ENCODE measurements around the gene IRS4.
A peak's percentile ranks its signal among the peaks of the same experiment; 100 is the strongest.

Gene IRS4

GRCh38 chrX:108732630-108733321, 3.6 kb downstream of the IRS4 start:
- Histone ChIP-seq H4K91ac (ENCODE audit: low read depth, low read length, poor library complexity) (no peak overlapping the region), H2BK120ac (ENCODE audit: low read depth, low read length) (no peak overlapping the region), H2BK15ac (ENCODE audit: low read length) (no peak overlapping the region), H3K4ac (ENCODE audit: low read length) (no peak overlapping the region), H3K18ac (ENCODE audit: low read length) (no peak overlapping the region), H3K27ac (replicated peaks; ENCODE audit: low read length) (peak overlapping the region; percentile 26), H3K23ac (ENCODE audit: low read depth, low read length, poor library complexity) (no peak overlapping the region), H4K8ac (ENCODE audit: low read depth, low read length) (no peak overlapping the region), H2AK5ac (ENCODE audit: low read depth, low read length) (no peak overlapping the region), H3K4me3 (ENCODE audit: low read length in 2 of 2) (peak overlapping the region; percentile 22 to 99), H3K4me2 (ENCODE audit: insufficient read depth, low read length, poor library complexity, severe bottlenecking) (peak overlapping the region; percentile 63), H2AFZ (ENCODE audit: low read length) (peak overlapping the region; percentile 61), H3K9me3 (replicated peaks in 1 of 2; ENCODE audit: control insufficient read depth in 2 of 2, insufficient read depth in 1 of 2, low read depth in 1 of 2, low read length in 2 of 2) (peaks cover 0 to 17% of the 10 kb centered on the region in 2 donors), H3K4me1 (ENCODE audit: control insufficient read depth in 2 of 2, insufficient read depth in 1 of 2, low read depth in 1 of 2, low read length in 2 of 2) (peaks cover 0 to 3% of the 10 kb centered on the region in 2 donors), H3K27me3 (ENCODE audit: control insufficient read depth in 3 of 3, insufficient read depth in 3 of 3, low read depth in 1 of 3, low read length in 3 of 3) (peaks cover 0 to 40% (median 0%) of the 10 kb centered on the region in 3 experiments), H3K36me3 (replicated peaks in 1 of 2; ENCODE audit: control insufficient read depth in 2 of 2, insufficient read depth in 2 of 2, low read length in 2 of 2) (no peaks in the 10 kb centered on the region), H3K14ac (ENCODE audit: low read length) (no peak overlapping the region), H2BK12ac (ENCODE audit: low read length) (no peak overlapping the region), H3K9ac (ENCODE audit: low read depth, low read length, poor library complexity) (peak overlapping the region; percentile 38), H2BK5ac (ENCODE audit: low read length) (peak overlapping the region; percentile 26), H3K79me1 (ENCODE audit: low read depth, low read length) (no peaks in the 10 kb centered on the region)
- DNase-seq (ENCODE audit: low spot score) = no peak
- no CpG with 5 or more reads among the region's 39 CpGs for WGBS, 2 donors (ENCODE audit: extremely low coverage in 2 of 2, insufficient read length in 2 of 2, insufficient replicate concordance in 1 of 2)

- Histone ChIP-seq H3K23ac (ENCODE audit: low read depth, low read length, poor library complexity) (no peak overlapping the region), H4K91ac (ENCODE audit: low read depth, low read length, poor library complexity) (no peak overlapping the region), H2BK15ac (ENCODE audit: low read length) (no peak overlapping the region), H2BK5ac (ENCODE audit: low read length) (no peak overlapping the region), H3K14ac (ENCODE audit: low read length) (no peak overlapping the region), H3K4me2 (ENCODE audit: insufficient read depth, low read length, poor library complexity, severe bottlenecking) (peak overlapping the region; percentile 40), H3K9me3 (replicated peaks in 1 of 2; ENCODE audit: control insufficient read depth in 2 of 2, insufficient read depth in 1 of 2, low read depth in 1 of 2, low read length in 2 of 2) (peaks cover 0 to 17% of the 10 kb centered on the region in 2 donors), H3K4ac (ENCODE audit: low read length) (no peak overlapping the region), H2BK12ac (ENCODE audit: low read length) (no peak overlapping the region), H3K36me3 (replicated peaks in 1 of 2; ENCODE audit: control insufficient read depth in 2 of 2, insufficient read depth in 2 of 2, low read length in 2 of 2) (no peaks in the 10 kb centered on the region), H3K79me1 (ENCODE audit: low read depth, low read length) (no peaks in the 10 kb centered on the region), H2BK120ac (ENCODE audit: low read depth, low read length) (no peak overlapping the region), H2AK5ac (ENCODE audit: low read depth, low read length) (no peak overlapping the region), H3K9ac (ENCODE audit: low read depth, low read length, poor library complexity) (no peak overlapping the region), H3K27ac (replicated peaks; ENCODE audit: low read length) (peak overlapping the region; percentile 77), H3K4me3 (ENCODE audit: low read length in 2 of 2) (peak overlapping the region in 1 of 2 donors; percentile 34), H4K8ac (ENCODE audit: low read depth, low read length) (no peak overlapping the region), H3K27me3 (ENCODE audit: control insufficient read depth in 3 of 3, insufficient read depth in 3 of 3, low read depth in 1 of 3, low read length in 3 of 3) (peaks cover 0 to 43% (median 0%) of the 10 kb centered on the region in 3 experiments), H3K18ac (ENCODE audit: low read length) (no peak overlapping the region), H2AFZ (ENCODE audit: low read length) (no peak overlapping the region), H3K4me1 (ENCODE audit: control insufficient read depth in 2 of 2, insufficient read depth in 1 of 2, low read depth in 1 of 2, low read length in 2 of 2) (peaks cover 3 to 5% of the 10 kb centered on the region in 2 donors)
- no CpG with 5 or more reads among the region's 2 CpGs for WGBS, 2 donors (ENCODE audit: extremely low coverage in 2 of 2, insufficient read length in 2 of 2, insufficient replicate concordance in 1 of 2)
- DNase-seq (ENCODE audit: low spot score) = peak; percentile 52
Measured at GRCh38 chrX:108731153-108731552, 5.2 kb downstream of the IRS4 start.

- Histone ChIP-seq H4K91ac (ENCODE audit: low read depth, low read length, poor library complexity) (no peak overlapping the region), H3K9me3 (replicated peaks in 1 of 2; ENCODE audit: control insufficient read depth in 2 of 2, insufficient read depth in 1 of 2, low read depth in 1 of 2, low read length in 2 of 2) (no peaks in the 10 kb centered on the region), H3K18ac (ENCODE audit: low read length) (no peak overlapping the region), H3K27me3 (ENCODE audit: control insufficient read depth in 3 of 3, insufficient read depth in 3 of 3, low read depth in 1 of 3, low read length in 3 of 3) (peaks cover 0 to 11% (median 0%) of the 10 kb centered on the region in 3 experiments), H3K23ac (ENCODE audit: low read depth, low read length, poor library complexity) (no peak overlapping the region), H2BK5ac (ENCODE audit: low read length) (no peak overlapping the region), H3K79me1 (ENCODE audit: low read depth, low read length) (no peaks in the 10 kb centered on the region), H4K8ac (ENCODE audit: low read depth, low read length) (no peak overlapping the region), H2AK5ac (ENCODE audit: low read depth, low read length) (no peak overlapping the region), H3K4me1 (ENCODE audit: control insufficient read depth in 2 of 2, insufficient read depth in 1 of 2, low read depth in 1 of 2, low read length in 2 of 2) (peaks cover 3 to 5% of the 10 kb centered on the region in 2 donors), H3K9ac (ENCODE audit: low read depth, low read length, poor library complexity) (no peak overlapping the region), H3K4me2 (ENCODE audit: insufficient read depth, low read length, poor library complexity, severe bottlenecking) (no peak overlapping the region), H2BK120ac (ENCODE audit: low read depth, low read length) (no peak overlapping the region), H2BK15ac (ENCODE audit: low read length) (no peak overlapping the region), H2AFZ (ENCODE audit: low read length) (no peak overlapping the region), H2BK12ac (ENCODE audit: low read length) (no peak overlapping the region), H3K14ac (ENCODE audit: low read length) (no peak overlapping the region), H3K36me3 (replicated peaks in 1 of 2; ENCODE audit: control insufficient read depth in 2 of 2, insufficient read depth in 2 of 2, low read length in 2 of 2) (peaks cover 0 to 2% of the 10 kb centered on the region in 2 donors), H3K4me3 (ENCODE audit: low read length in 2 of 2) (no peak overlapping the region), H3K27ac (replicated peaks; ENCODE audit: low read length) (no peak overlapping the region), H3K4ac (ENCODE audit: low read length) (no peak overlapping the region)
- no CpG with 5 or more reads among the region's 3 CpGs for WGBS, 2 donors (ENCODE audit: extremely low coverage in 2 of 2, insufficient read length in 2 of 2, insufficient replicate concordance in 1 of 2)
- DNase-seq (ENCODE audit: low spot score) = no peak
Measured at GRCh38 chrX:108726748-108727147, 9.6 kb downstream of the IRS4 start.

GRCh38 chrX:108722561-108722960, 13.8 kb downstream of the IRS4 start:
- no peak overlapping the region for H4K91ac ChIP-seq (ENCODE audit: low read depth, low read length, poor library complexity)
- no peak overlapping the region for H2BK12ac ChIP-seq (ENCODE audit: low read length)
- H3K4me3 ChIP-seq (ENCODE audit: low read length in 2 of 2) = no peak overlapping the region
- no peak overlapping the region for H3K4ac ChIP-seq (ENCODE audit: low read length)
- H2AFZ ChIP-seq (ENCODE audit: low read length) = no peak overlapping the region
- H3K23ac ChIP-seq (ENCODE audit: low read depth, low read length, poor library complexity) = no peak overlapping the region
- no peak overlapping the region for H2BK120ac ChIP-seq (ENCODE audit: low read depth, low read length)
- H3K14ac ChIP-seq (ENCODE audit: low read length) = no peak overlapping the region
- peaks cover 0 to 4% (median 0%) of the 10 kb centered on the region in 3 experiments for H3K27me3 ChIP-seq (ENCODE audit: control insufficient read depth in 3 of 3, insufficient read depth in 3 of 3, low read depth in 1 of 3, low read length in 3 of 3)
- H2AK5ac ChIP-seq (ENCODE audit: low read depth, low read length) = no peak overlapping the region
- H3K18ac ChIP-seq (ENCODE audit: low read length) = no peak overlapping the region
- H3K79me1 ChIP-seq (ENCODE audit: low read depth, low read length) = no peaks in the 10 kb centered on the region
- no peaks in the 10 kb centered on the region for H3K9me3 ChIP-seq (replicated peaks in 1 of 2; ENCODE audit: control insufficient read depth in 2 of 2, insufficient read depth in 1 of 2, low read depth in 1 of 2, low read length in 2 of 2)
- no peak overlapping the region for H3K9ac ChIP-seq (ENCODE audit: low read depth, low read length, poor library complexity)
- no CpG with 5 or more reads among the region's 2 CpGs for WGBS, 2 donors (ENCODE audit: extremely low coverage in 2 of 2, insufficient read length in 2 of 2, insufficient replicate concordance in 1 of 2)
- no peak for DNase-seq (ENCODE audit: low spot score)
- H2BK5ac ChIP-seq (ENCODE audit: low read length) = no peak overlapping the region
- no peak overlapping the region for H3K4me2 ChIP-seq (ENCODE audit: insufficient read depth, low read length, poor library complexity, severe bottlenecking)
- peaks cover 0 to 4% of the 10 kb centered on the region in 2 donors for H3K36me3 ChIP-seq (replicated peaks in 1 of 2; ENCODE audit: control insufficient read depth in 2 of 2, insufficient read depth in 2 of 2, low read length in 2 of 2)
- H2BK15ac ChIP-seq (ENCODE audit: low read length) = no peak overlapping the region
- no peak overlapping the region for H4K8ac ChIP-seq (ENCODE audit: low read depth, low read length)
- peaks cover 0 to 5% of the 10 kb centered on the region in 2 donors for H3K4me1 ChIP-seq (ENCODE audit: control insufficient read depth in 2 of 2, insufficient read depth in 1 of 2, low read depth in 1 of 2, low read length in 2 of 2)
- no peak overlapping the region for H3K27ac ChIP-seq (replicated peaks; ENCODE audit: low read length)

Measured in neuronal stem cell (in vitro differentiated cells).